ENCODE measurements around the gene TTC27.

TTC27 gene

DNA sequence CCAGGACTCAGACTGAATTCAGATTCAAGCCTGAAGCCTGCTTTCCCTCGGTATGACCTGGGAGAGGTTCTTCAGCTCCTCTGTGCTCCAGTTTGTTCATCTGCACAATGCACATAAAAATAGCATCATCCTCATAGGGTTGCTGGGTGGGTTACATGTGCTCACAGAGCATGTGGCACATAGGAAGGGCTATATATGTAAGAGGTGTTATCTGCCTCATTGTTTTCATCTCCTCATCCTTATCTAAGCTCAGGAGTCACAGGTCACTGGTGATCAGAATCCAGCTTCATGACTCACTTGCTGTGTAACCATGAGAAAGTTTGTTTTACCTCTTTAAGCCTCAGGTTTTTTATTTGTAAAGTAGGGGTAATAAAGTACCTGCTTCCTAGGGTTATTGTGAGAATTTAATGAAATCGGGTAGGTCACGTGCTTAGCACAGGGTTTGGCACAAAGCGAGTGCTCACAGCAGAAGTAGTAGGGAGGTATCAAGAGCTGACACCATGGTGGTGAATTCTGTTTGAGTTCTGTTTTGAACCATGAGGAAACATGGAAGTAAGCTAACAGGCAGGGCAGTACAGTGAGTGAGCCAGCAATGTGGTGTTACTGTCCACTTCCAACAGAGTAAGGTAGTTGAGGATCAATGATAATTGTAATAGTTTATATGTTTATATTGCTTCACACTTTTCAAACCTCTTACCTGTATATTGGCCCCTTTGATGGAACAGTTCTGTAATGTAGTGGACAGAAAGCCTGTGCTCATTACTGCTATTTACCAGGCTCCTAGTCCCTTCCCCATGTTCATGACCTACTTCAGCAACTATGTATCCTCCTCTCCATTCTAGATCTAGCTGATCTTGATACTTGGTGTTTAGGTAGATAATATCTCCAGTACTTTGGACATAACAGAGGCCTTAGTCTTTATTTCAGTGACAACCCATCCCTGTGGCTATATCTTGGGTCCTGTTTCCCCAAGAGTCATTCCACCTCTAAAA, 177.6 kb downstream of the TTC27 start:
- DNase-seq (ENCODE audit: insufficient read length, low spot score), result no peak

DNA sequence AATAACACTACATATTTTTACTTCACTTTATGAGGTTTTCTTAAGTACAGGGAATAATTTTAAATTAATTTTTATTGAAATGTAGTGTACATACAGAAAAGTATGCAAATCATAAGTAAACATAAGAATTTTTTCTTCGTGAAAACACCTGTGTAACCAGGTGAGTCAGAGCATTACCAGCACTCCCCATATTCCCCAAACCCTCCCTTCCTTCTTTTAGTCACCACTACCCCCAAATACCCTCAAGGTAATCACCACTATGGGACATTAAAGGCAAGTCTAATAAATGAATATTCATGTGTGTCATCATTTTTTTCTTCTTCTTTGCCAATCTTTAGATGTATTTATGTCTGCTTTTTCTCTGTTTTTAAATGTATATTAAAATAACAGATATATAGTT, 179.0 kb downstream of the TTC27 start:
- FAIRE-seq (no peak), DNase-seq (ENCODE audit: insufficient read length, low spot score) (no peak)

More for the DNA sequence above, 177.6 kb downstream of the TTC27 start:
- TF ChIP-seq POLR2A (IDR thresholded peaks at IDR 0.05; ENCODE audit: low read depth, low read length), result no peak
- no peak for FAIRE-seq

DNA sequence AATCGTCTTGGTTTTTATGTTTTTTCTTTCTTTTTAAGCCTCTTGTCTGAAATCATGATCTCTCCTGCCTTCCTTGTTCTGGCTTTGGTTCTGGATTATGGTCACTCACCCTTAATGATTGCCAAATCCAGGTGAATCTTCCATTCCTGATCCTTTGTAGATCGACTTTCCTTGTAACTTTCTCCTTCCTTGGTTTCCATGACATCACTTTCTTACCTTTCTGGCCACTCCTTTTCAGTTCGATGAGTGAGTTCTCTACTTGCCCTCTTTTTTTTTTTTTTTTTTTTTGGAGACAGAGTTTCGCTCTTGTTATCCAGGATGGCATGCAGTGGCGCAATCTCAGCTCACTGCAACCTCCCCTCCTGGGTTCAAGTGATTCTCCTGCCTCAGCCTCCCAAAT, 179.8 kb downstream of the TTC27 start:
- no peak for FAIRE-seq

More for the DNA sequence above, 179.0 kb downstream of the TTC27 start:
- TF ChIP-seq POLR2A (IDR thresholded peaks at IDR 0.05; ENCODE audit: low read depth, low read length), result no peak

DNA sequence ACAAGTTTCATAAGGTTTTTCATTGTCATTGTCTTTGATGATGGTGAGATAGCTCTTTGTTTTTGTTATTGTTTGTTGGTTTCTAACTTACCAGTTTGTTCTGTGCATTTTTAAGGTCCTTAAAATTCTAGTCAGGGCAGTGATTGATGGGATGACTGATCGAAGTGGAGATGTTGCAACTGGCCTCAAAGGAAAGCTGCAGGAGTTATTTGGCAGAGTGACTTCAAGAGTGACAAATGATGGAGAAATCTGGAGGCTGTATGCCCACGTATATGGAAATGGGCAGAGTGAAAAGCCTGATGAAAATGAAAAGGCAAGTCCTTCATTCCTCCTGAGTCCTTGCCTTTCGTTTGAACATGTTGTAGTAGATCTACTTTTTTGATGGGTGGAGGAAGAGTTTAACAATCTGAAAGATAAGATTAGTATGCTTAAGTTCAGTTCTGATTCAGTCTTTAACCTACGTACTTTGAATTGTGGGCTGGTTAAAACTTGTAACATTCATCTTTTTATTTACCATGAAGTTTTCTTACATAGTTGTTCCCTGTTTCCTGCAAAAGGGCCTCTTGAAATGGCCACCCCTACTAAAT, 183.2 kb downstream of the TTC27 start:
- TF ChIP-seq POLR2A (IDR thresholded peaks at IDR 0.05; ENCODE audit: low read depth, low read length), result no peak
- no peak for DNase-seq (ENCODE audit: insufficient read length, low spot score)
- no peak for FAIRE-seq

More for the DNA sequence above, 179.8 kb downstream of the TTC27 start:
- TF ChIP-seq POLR2A (IDR thresholded peaks at IDR 0.05; ENCODE audit: low read depth, low read length), result no peak
- no peak for DNase-seq (ENCODE audit: insufficient read length, low spot score)

DNA sequence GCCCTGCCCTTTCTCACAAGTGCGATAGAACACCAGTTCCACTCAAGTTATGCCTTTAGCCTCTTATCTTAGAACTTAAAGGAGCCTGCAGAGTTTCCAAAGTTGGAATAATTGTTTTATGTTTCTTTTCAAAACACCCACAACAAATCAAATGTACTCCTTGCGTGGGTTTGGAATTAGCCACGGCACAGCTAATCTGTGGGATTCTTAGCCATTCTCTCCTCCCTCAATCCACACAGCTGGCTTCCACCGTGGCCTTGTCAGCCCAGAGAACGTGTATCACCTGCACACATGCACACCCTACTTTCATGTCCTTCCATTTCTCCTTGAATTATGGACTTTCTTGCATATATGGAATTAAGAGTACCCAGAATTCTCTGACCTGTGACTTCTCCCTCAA, 183.8 kb downstream of the TTC27 start:
- DNase-seq (ENCODE audit: insufficient read length, low spot score), result no peak
- FAIRE-seq, result no peak
- TF ChIP-seq POLR2A (IDR thresholded peaks at IDR 0.05; ENCODE audit: low read depth, low read length), result no peak

DNA sequence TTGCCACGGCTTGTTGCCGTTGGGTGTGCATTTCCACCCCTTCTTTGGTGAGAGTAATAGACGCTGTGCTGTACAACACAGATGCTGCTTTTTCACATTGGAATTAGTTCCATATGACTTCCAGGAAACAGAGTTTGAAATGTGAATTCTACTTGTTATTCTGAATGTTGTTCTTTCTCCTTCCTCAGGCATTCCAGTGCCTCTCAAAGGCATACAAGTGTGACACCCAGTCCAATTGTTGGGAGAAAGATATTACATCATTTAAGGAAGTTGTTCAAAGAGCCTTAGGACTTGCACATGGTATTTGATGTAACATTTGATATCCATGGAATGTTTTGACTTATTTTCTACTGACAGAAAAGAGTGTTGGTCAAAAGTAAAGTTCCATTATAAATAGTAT, 184.5 kb downstream of the TTC27 start:
- DNase-seq (ENCODE audit: insufficient read length, low spot score) (no peak), FAIRE-seq (no peak)
- no peak for TF ChIP-seq POLR2A (IDR thresholded peaks at IDR 0.05; ENCODE audit: low read depth, low read length)

DNA sequence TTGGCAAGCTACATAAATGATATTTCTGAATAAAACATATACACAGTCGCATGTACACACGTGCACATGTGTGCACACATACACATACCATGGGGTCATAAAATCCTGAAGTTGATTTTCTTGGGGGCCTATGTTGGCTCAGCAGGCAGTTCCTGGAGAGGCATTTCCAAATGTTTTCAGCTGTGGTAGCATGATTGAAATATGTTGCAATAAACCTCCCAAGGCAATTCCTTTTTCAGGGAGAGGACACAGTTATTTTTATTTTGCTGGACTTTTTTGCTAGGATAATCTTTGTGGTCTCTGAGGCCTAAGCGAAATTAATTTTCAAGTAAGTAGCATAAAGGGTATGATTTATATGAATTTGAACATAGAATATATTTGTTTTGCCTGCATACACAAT, 192.2 kb downstream of the TTC27 start:
- FAIRE-seq (no peak), DNase-seq (ENCODE audit: insufficient read length, low spot score) (no peak)
- no peak for TF ChIP-seq POLR2A (IDR thresholded peaks at IDR 0.05; ENCODE audit: low read depth, low read length)

DNA sequence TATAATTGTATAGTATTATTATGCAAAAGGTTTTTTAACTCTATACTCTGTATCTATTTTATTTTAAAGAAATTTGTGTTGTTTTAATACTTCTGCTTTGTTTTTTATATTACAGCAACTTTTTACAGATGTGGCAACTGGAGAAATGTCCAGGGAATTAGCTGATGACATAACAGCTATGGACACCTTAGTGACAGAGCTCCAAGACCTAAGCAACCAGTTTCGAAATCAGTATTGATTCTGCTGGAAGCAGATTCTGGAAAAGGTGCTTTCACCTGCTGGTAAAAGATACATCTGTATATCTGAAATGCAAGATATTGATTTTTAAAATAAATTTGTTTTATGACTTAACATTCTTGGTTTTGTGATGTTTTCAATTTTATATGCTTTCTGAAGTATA, 192.9 kb downstream of the TTC27 start:
- TF ChIP-seq POLR2A (IDR thresholded peaks at IDR 0.05; ENCODE audit: low read depth, low read length), result no peak
- DNase-seq (ENCODE audit: insufficient read length, low spot score) (no peak), FAIRE-seq (no peak)

DNA sequence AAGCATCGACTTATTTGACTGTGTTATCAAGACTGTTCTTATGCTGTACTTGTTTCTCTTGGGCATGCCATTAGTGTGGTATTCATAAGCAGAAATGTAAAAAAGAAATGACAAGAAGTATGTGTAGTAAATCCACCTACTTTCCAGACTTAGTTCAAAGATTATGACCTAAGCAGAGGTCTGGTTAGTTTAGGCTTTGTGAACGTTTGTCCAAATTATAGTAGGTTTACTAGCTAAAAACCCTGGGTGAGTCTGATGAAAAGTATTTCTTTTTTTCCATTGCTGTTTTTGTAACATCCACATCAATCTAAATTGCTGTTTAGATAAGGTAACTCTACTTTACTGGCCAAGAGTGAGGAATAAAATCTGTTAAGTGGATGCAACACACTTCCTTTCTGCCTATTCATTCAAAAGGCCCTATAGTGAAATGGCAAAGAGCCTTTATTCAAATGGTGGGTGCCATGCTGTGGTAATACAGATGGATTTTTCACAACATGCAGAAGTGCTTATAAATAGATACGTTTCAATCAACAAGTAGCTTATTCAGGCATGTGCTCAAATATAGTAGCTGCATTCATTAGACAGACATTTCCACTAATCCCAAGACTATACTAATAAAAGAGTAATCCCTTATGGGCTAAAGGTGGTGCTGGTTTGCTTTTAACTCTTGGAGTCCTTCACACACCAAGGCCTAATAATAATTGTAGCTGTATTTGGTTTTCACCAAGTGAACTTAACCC, 196.4 kb downstream of the TTC27 start:
- DNase-seq (ENCODE audit: insufficient read length, low spot score), result no peak
- FAIRE-seq, result no peak
- no peak for TF ChIP-seq POLR2A (IDR thresholded peaks at IDR 0.05; ENCODE audit: low read depth, low read length)

DNA sequence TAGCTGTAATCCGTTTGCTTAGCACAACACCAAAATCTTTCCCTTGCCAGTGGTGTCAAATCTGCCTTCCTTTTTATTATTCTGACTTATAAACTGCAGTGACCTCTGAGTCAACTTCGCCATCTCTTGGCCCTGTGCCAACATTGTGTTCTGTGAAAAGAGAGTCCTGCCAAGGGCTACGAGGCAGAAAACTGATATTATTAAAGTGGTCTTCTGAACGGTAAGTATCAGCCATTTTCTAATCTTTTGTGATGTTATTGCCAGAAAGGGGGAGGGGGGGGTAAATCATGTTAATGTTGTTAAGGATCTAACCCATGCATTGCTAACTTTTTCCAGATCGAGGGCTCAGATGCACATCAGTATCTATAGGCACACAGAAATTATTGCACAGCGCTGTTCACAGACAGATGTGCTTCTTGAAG, 197.5 kb downstream of the TTC27 start:
- FAIRE-seq (no peak), DNase-seq (ENCODE audit: insufficient read length, low spot score) (no peak)
- no peak for TF ChIP-seq POLR2A (IDR thresholded peaks at IDR 0.05; ENCODE audit: low read depth, low read length)

DNA sequence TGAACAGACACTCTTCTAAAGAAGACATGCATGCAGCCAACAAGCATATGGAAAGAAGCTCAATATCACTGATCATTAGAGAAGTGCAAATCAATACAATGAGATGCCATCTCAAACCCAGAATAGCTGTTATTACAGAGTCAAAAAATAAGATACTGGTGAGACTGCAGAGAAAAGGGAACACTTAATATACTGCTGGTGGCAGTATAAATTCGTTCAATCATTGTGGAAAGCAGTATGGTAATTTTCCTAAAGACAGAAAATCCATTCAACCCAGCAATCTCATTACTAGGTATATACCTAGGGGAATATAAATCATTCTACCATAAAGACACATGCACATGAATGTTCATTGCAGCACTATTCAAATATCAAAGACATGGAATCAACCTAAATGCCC, 202.3 kb downstream of the TTC27 start:
- DNase-seq (ENCODE audit: insufficient read length, low spot score), result no peak
- no peak for FAIRE-seq
- no peak for TF ChIP-seq POLR2A (IDR thresholded peaks at IDR 0.05; ENCODE audit: low read depth, low read length)

DNA sequence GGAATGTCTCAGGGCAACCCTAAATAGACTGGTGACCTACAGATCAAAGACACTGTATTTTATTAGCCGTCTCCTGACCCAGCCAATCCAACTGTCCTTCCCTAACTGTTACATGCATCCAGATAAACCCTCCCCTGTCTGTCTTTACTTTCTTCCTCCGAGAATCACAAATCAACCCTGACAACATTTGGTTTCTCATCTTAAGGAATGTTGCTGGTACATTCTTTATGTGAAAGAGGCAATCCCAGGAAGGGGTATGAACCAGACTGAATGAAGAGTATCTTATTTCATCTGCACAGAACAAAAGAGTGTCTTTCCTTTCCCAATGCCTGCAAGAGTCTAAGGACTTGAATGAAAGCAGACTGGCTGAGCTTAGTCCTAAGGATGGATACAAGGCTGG, 205.0 kb downstream of the TTC27 start:
- no peak for FAIRE-seq
- DNase-seq (ENCODE audit: insufficient read length, low spot score), result no peak

DNA sequence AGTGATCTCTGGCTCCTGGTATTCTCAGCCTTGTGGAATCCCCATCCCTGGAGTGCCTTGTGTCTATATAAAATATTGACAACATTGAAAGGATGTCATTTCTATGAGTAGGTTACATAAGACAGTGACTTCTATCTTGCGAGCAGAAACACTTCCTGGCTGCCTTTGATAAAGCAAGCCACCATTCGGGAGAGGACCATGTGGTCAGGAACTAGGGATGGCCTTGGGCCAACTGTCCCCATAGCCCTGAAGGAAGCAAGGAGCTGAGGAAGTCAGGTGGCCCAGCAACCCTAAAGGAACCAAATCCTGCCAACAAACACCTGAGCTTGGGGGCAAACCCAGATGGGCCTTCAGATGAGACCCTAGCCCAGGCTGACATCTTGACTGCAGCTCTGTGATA, 205.9 kb downstream of the TTC27 start:
- FAIRE-seq, result no peak
- DNase-seq (ENCODE audit: insufficient read length, low spot score), result no peak
- TF ChIP-seq POLR2A (IDR thresholded peaks at IDR 0.05; ENCODE audit: low read depth, low read length), result no peak

More for the DNA sequence above, 205.0 kb downstream of the TTC27 start:
- no peak for TF ChIP-seq POLR2A (IDR thresholded peaks at IDR 0.05; ENCODE audit: low read depth, low read length)

DNA sequence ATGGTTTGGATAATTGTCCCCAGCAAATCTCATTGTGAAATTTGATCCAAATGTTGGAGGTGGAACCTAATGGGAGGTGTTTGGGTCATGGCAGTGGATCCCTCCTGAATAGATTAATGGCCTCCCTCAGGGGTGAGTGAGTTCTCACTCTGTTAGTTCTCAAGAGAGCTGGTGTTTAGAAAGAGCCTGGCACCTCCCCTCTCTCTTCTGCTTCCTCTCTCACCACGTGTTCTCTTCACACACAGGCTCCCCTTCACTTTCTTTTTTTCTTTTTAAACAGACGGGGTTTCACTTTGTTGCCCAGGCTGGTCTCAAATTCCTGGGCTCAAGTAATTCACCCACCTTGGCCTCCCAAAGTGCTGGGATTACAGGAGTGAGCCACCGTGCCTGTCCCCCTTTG, 207.3 kb downstream of the TTC27 start:
- DNase-seq (ENCODE audit: insufficient read length, low spot score) (no peak), FAIRE-seq (no peak)
- no peak for TF ChIP-seq POLR2A (IDR thresholded peaks at IDR 0.05; ENCODE audit: low read depth, low read length)

Data from H54 (cell line).